Measurements from ENCODE around the gene PHF1.

The PHF1 gene

GRCh38 chr6:33430991-33431879, 20.4 kb downstream of the PHF1 start:
- FAIRE-seq (no peak), DNase-seq (ENCODE audit: low spot score) (peak; percentile 87)

- FAIRE-seq (no peak), DNase-seq (ENCODE audit: low spot score) (no peak)
Observed at GRCh38 chr6:33431880-33432541, 21.2 kb downstream of the PHF1 start.

DNA sequence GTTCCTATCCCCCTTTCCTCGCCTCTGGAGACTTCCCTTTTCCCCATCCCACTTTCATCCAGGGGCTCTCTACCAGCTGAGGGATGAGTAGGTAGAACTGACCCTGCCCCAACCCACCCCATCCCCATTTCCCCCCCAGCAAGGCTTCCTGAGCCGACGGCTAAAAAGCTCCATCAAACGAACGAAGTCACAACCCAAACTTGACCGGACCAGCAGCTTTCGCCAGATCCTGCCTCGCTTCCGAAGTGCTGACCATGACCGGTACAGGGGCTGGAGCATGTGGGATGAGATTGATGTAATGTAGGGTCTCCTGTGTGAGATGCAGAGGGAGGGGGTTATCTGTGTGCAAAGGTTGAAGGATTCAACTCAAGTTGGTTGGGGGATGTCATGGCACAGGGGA, 21.7 kb downstream of the PHF1 start:
- no peak for FAIRE-seq
- no peak for DNase-seq (ENCODE audit: low spot score)

DNA sequence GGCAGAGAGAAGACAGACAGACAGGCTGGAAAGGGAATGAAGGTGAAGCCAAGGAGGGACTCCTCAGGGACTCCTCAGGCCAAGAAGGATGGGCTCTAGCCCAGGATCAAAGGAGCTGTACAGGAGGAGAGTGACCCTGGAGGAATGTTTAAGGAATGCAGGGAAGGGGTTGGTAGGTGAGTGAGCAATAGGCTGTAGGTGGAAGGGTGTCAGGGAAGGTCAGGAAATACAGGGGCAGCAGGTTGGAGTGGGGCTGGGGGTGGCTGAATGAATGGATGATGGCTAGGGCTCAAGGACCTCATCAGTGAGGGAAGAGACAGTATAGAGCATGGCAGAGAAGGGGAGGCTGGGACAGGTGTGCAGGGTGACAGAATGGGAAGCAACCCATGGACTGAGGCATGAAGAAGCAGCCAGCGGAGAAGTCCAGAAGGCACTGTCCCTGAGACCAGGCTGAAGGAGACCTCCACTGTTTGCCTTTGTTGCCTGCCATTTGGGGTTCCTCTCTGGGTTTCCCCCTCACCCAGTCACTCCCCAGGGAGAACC, 22.3 kb downstream of the PHF1 start:
- FAIRE-seq, result no peak
- DNase-seq (ENCODE audit: low spot score), result no peak

DNA sequence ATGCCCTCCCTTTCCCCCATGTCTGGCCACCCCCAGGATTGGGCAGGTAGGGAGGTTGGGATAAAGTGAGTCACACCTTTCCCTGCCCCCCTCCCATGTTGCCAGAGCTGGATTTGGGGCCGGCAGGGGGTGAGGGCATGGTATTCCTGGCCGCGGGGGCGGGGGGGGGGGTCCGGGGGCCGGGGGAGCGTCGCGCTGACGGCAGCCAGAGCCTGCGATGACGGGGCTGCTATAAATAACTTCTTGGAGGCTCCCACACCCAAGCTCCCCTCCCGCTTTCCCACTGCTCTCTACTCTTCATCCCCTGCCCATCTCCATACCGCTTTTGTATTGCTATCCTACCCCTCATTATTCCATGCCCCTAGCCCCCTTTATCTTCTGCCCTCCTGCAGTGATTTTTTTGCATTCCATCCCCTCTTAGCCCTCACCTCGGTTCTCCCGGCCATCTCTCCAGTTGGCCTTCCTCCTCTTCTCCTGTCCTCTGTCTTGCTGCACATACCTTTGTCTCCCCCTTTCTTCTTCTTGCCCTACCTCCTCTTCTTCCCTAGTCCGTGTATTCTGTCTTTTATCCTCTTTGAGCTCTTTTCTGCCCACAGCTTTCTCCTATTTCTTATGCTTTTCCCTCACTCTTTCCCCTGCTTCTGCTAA, 22.9 kb downstream of the PHF1 start:
- no peak for FAIRE-seq
- DNase-seq (ENCODE audit: low spot score), result peak; percentile 57

- FAIRE-seq, result no peak
- DNase-seq (ENCODE audit: low spot score), result no peak
Observed at GRCh38 chr6:33434961-33435360, 24.1 kb downstream of the PHF1 start.

- FAIRE-seq, result no peak
- DNase-seq (ENCODE audit: low spot score), result no peak
Observed at GRCh38 chr6:33437666-33438065, 26.9 kb downstream of the PHF1 start.

DNA sequence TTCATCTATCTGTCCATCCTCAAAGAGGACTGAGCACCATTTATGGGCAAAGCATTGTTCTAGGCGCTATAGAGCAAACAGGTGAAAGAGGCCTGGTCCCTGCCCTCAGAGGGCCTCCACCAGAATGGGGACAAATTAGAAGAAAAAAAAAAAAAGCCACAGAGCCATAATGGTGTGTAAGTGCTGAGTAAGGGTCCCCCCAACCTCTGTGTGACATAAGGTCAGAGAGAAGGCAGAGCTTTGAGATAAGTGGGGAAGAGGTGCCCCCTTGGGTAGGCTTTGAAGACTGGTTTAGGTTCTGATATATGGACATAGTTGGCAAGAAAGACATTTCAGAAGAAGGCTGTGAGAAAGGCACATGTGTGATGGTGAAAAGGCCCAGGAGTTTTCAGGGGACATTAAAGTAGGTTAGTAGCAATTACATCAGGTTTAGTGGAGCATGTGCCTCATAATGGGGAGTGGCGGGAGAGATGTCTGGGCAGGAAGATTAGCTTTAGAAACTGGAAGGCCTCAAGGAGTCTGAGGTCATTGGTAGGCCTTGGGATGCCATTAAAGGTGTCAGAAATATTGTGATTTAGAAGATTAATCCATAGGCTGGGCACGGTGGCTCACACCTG, 28.3 kb downstream of the PHF1 start:
- DNase-seq (ENCODE audit: low spot score), result no peak

GRCh38 chr6:33439956-33440648, 29.3 kb downstream of the PHF1 start:
- DNase-seq (ENCODE audit: low spot score), result no peak
- FAIRE-seq, result no peak

More for the DNA sequence above, 28.3 kb downstream of the PHF1 start:
- FAIRE-seq, result no peak

GRCh38 chr6:33440649-33441309, 30.0 kb downstream of the PHF1 start:
- FAIRE-seq (no peak), DNase-seq (ENCODE audit: low spot score) (no peak)

DNA sequence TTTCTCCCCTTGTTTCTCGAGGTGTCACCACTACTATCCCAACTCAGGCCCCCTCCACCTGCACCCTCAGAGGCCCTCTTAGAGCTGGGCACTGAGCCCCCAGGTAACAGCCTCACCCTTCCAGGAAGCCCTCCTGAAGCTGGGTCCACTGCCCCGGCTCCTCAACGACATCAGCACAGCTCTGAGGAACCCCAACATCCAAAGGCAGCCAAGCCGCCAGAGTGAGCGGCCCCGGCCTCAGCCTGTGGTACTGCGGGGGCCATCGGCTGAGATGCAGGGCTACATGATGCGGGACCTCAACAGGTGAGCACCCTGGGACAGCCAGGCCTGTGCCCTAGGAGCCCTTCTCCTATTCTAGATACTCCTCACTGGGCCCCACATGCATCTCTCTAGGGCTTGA, 30.6 kb downstream of the PHF1 start:
- DNase-seq (ENCODE audit: low spot score), result no peak
- no peak for FAIRE-seq

GRCh38 chr6:33442283-33442682, 31.5 kb downstream of the PHF1 start:
- FAIRE-seq, result no peak
- no peak for DNase-seq (ENCODE audit: low spot score)

DNA sequence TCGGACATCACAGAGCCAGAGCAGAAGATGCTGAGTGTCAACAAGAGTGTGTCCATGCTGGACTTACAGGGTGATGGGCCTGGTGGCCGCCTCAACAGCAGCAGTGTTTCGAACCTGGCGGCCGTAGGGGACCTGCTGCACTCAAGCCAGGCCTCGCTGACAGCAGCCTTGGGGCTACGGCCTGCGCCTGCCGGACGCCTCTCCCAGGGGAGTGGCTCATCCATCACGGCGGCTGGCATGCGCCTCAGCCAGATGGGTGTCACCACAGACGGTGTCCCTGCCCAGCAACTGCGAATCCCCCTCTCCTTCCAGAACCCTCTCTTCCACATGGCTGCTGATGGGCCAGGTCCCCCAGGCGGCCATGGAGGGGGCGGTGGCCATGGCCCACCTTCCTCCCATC, 32.2 kb downstream of the PHF1 start:
- no peak for FAIRE-seq
- no peak for DNase-seq (ENCODE audit: low spot score)

GRCh38 chr6:33443619-33444504, 33.0 kb downstream of the PHF1 start:
- no peak for FAIRE-seq
- DNase-seq (ENCODE audit: low spot score), result no peak

GRCh38 chr6:33445119-33445603, 34.3 kb downstream of the PHF1 start:
- FAIRE-seq (no peak), DNase-seq (ENCODE audit: low spot score) (no peak)

DNA sequence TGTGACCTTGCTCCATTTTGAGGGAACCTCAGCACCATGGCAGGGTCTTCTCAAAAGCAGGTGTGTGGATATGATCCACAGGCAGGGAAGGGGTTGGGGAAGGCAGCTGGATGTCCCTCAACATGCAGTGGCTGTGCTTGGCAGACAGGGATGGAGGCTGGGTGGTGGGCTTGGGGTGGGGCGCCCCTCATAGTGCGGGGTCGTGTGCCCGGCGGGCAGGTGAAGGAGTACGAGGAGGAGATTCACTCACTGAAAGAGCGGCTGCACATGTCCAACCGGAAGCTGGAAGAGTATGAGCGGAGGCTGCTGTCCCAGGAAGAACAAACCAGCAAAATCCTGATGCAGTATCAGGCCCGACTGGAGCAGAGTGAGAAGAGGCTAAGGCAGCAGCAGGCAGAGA, 35.5 kb downstream of the PHF1 start:
- DNase-seq (ENCODE audit: low spot score) (no peak), FAIRE-seq (no peak)

GRCh38 chr6:33450434-33450833, 39.6 kb downstream of the PHF1 start:
- no peak for FAIRE-seq
- no peak for DNase-seq (ENCODE audit: low spot score)

DNA sequence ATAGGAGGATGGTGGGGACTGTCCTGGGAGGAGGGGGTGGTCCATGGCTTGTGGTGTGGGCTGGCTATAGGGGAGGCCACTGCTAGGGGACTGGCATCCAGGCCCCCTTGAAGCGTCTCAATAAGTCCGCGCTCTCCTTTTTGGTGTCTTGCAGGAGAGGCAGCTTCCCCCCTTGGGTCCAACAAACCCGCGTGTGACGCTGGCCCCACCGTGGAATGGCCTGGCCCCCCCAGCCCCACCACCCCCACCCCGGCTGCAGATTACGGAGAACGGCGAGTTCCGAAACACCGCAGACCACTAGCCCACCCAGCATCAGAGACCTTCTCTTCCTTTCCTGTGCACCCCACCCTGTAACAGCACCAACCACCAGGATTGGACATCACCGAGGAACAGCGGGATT, 40.8 kb downstream of the PHF1 start:
- FAIRE-seq (no peak), DNase-seq (ENCODE audit: low spot score) (no peak)

GRCh38 chr6:33452496-33452895, 41.7 kb downstream of the PHF1 start:
- no peak for FAIRE-seq
- DNase-seq (ENCODE audit: low spot score), result no peak
